Measurements from ENCODE around the gene CXXC5. TPM values are rescaled to one million over a fixed set of nuclear protein-coding genes. Genes with fewer than 3 reads are reported as not detected.
A peak's percentile ranks its signal among the peaks of the same experiment; 100 is the strongest.

The CXXC5 gene
- total and polyA plus RNA-seq, 2 of the 4 experiments (the other 2 are of a cell fraction): 24.9 to 35.7 TPM

DNA sequence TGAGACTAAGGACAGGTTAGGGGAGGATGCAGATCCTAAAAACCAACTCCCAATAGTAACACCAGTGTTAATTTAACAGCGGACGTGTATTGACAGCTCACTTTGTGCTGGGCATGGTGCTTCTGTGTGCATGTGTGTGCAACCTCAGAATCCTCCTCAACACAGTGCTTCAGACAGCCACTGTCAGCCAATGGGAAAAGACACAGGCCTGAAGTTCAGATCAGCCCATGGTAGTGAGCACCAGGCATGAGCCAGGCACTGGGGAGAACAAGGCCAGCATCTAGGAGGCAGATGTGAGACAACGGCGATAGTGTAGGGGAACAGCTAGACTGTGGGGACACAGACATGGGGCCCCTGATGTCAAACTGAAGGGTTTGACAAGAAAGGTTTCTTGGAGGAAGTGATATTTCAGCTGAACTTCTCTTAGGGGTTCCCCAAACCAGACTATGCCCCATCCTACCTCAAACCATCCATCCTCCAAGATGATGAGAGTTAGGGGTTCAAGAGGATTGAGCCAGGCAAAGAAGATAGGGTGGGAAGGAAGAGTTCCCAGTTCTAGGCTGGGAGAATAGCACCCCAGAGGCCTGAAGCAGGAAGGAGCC lies 75.9 kb downstream of the CXXC5 start:
- in situ Hi-C loops (cut with MboI; ENCODE audit: low sequenced_read_pairs): no loop called here
- WGBS, 2 experiments (ENCODE audit: extremely low coverage in 2 of 2, insufficient read length in 1 of 2): no CpG with 5 or more reads among the region's 4 CpGs

More for the DNA sequence above, 75.9 kb downstream of the CXXC5 start:
- Histone ChIP-seq H3K4me1 (ENCODE audit: control insufficient read depth, insufficient read depth, low read length) (peaks cover 12% of the 10 kb centered on the region), H2BK120ac (ENCODE audit: low read depth, low read length) (peak overlapping the region; percentile 78), H3K18ac (ENCODE audit: low read depth, low read length) (no peak overlapping the region), H3K56ac (ENCODE audit: extremely low read depth, insufficient read depth, low read length) (no peak overlapping the region), H2BK15ac (ENCODE audit: low read depth, low read length) (peak overlapping the region; percentile 93; the same call in 2 of the 3 replicates), H4K20me1 (ENCODE audit: insufficient read depth, low read length) (no peaks in the 10 kb centered on the region), H3K27me3 (ENCODE audit: control insufficient read depth, insufficient read depth, low read length) (no peaks in the 10 kb centered on the region), H3K79me1 (ENCODE audit: low read depth in 1 of 2, low read length in 2 of 2) (no peaks in the 10 kb centered on the region), H2AFZ (replicated peaks; ENCODE audit: low read length, poor library complexity) (no peak overlapping the region), H4K5ac (ENCODE audit: low read depth, low read length) (no peak overlapping the region), H3K27ac (ENCODE audit: insufficient read depth, low read length) (no peak overlapping the region), H3K9me3 (ENCODE audit: control insufficient read depth, insufficient read depth, low read length) (peaks cover 4% of the 10 kb centered on the region; the same call in 1 of the 2 replicates), H3K4me3 (ENCODE audit: insufficient read depth, low read depth, low read length) (no peak overlapping the region), H3K36me3 (ENCODE audit: control insufficient read depth, insufficient read depth, low read length) (no peaks in the 10 kb centered on the region), H2BK20ac (ENCODE audit: low read depth, low read length) (peak overlapping the region; percentile 87), H2AK5ac (ENCODE audit: low read depth, low read length) (peak overlapping the region; percentile 94), H2AK9ac (replicated peaks; ENCODE audit: low read depth, low read length, poor library complexity) (no peak overlapping the region), H3K9ac (ENCODE audit: low read depth, low read length) (no peak overlapping the region), H4K91ac (ENCODE audit: insufficient read depth, low read depth, low read length) (peak overlapping the region; percentile 68), H2BK5ac (ENCODE audit: low read depth, low read length, poor library complexity, severe bottlenecking) (no peak overlapping the region), H3K14ac (replicated peaks; ENCODE audit: low read depth, low read length) (no peak overlapping the region), H4K8ac (ENCODE audit: low read depth in 2 of 2, low read length in 2 of 2) (peak overlapping the region in 1 of 2 experiments; percentile 4; a peak in 1 of 4 replicates), H3K9me1 (ENCODE audit: insufficient read depth, low read length) (peaks cover 14% of the 10 kb centered on the region), H3K23ac (ENCODE audit: low read depth, low read length) (0 out of 2 replicates have a peak overlapping the region, but pooled peaks have one; percentile 56), H3K4me2 (ENCODE audit: low read depth, low read length) (no peak overlapping the region), H3K4ac (ENCODE audit: low read depth, low read length) (peak overlapping the region; percentile 91)
- ATAC-seq (ENCODE audit: low read depth): no peak
- no TSS peak for BruUV-seq (replicated peaks)
- no peak for DNase-seq
- intact Hi-C loops (cut with micrococcal nuclease): no loop called here
- dilution Hi-C loops (cut with HindIII; ENCODE audit: low sequenced_read_pairs, unreplicated experiment): no loop called here
- no peak for TF ChIP-seq MAZ (IDR thresholded peaks at IDR 0.05; ENCODE audit: borderline replicate concordance, low read depth, low read length)
- TF ChIP-seq CHD1 (IDR thresholded peaks at IDR 0.05; ENCODE audit: low read depth, low read length): no peak
- no peak for TF ChIP-seq BHLHE40 (IDR thresholded peaks at IDR 0.05; ENCODE audit: low read depth, low read length)
- TF ChIP-seq FOS (IDR thresholded peaks at IDR 0.05; ENCODE audit: low read depth, low read length): no peak
- TF ChIP-seq, protein P1, sequence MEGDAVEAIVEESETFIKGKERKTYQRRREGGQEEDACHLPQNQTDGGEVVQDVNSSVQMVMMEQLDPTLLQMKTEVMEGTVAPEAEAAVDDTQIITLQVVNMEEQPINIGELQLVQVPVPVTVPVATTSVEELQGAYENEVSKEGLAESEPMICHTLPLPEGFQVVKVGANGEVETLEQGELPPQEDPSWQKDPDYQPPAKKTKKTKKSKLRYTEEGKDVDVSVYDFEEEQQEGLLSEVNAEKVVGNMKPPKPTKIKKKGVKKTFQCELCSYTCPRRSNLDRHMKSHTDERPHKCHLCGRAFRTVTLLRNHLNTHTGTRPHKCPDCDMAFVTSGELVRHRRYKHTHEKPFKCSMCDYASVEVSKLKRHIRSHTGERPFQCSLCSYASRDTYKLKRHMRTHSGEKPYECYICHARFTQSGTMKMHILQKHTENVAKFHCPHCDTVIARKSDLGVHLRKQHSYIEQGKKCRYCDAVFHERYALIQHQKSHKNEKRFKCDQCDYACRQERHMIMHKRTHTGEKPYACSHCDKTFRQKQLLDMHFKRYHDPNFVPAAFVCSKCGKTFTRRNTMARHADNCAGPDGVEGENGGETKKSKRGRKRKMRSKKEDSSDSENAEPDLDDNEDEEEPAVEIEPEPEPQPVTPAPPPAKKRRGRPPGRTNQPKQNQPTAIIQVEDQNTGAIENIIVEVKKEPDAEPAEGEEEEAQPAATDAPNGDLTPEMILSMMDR (conservative IDR thresholded peaks at IDR 0.05; ENCODE audit: low read depth, low read length): no peak
- TF ChIP-seq, protein P2, sequence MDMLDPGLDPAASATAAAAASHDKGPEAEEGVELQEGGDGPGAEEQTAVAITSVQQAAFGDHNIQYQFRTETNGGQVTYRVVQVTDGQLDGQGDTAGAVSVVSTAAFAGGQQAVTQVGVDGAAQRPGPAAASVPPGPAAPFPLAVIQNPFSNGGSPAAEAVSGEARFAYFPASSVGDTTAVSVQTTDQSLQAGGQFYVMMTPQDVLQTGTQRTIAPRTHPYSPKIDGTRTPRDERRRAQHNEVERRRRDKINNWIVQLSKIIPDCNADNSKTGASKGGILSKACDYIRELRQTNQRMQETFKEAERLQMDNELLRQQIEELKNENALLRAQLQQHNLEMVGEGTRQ (IDR thresholded peaks at IDR 0.05; ENCODE audit: low read depth, low read length): no peak
- no peak for TF ChIP-seq MAFK (IDR thresholded peaks at IDR 0.05; ENCODE audit: low read depth, low read length)
- no peak for TF ChIP-seq RFX5 (IDR thresholded peaks at IDR 0.05; ENCODE audit: low read depth, low read length)
- no peak for TF ChIP-seq MXI1 (IDR thresholded peaks at IDR 0.05; ENCODE audit: borderline replicate concordance, low read depth, low read length)
- TF ChIP-seq POLR2A (IDR thresholded peaks at IDR 0.05; ENCODE audit: low read depth, low read length): no peak
- POLR2A ChIA-PET (ENCODE audit: unreplicated experiment): no interaction called here
- CTCF ChIA-PET: no interaction called here

Data from IMR-90 (cell line).